GM12878 (cell line): ENCODE results near the gene GZMM. TPM values are rescaled to one million over a fixed set of nuclear protein-coding genes. Genes with fewer than 3 reads are reported as not detected.
A peak's percentile ranks its signal among the peaks of the same experiment; 100 is the strongest.

ENCODE experiments used
- ATAC-seq: fragments of 200-7000 bp; cut with Tn5 transposase; 3 replicates; pipeline ENCODE4 v1.9.1; 2020; ENCODE audit warnings: mild to moderate bottlenecking, moderate library complexity
- BruUV-seq: library from RNA; stranded (reverse); fragments of 400-500 nt; replicated peaks from 2 replicates; lab custom pipeline; 2021; lab: Mats Ljungman, UMichigan
- CTCF ChIA-PET: fragments of 300-600 bp; sonication (Branson Sonifier 250); formaldehyde crosslinking; extraction: SDS; loops from one replicate; lab custom pipeline; 2021; ENCODE audit warnings: inconsistent platforms; lab: Yijun Ruan, JAX
- POLR2A ChIA-PET: fragments of 350-600 bp; formaldehyde crosslinking; extraction: SDS; loops from one replicate; lab custom pipeline; 2021; ENCODE audit warnings: inconsistent platforms; lab: Charles Lee
- RAD21 ChIA-PET: fragments of 300-600 bp; sonication (Branson Sonifier 250); formaldehyde crosslinking; loops from one replicate; lab custom pipeline; 2023; ENCODE audit warnings: antibody characterized with exemption; ENCODE audit not compliant: unreplicated experiment; lab: Charles Lee
- SMC1A ChIA-PET: fragments of 300-600 bp; sonication (Branson Sonifier 250); formaldehyde crosslinking; loops from one replicate; lab custom pipeline; 2023; ENCODE audit not compliant: unreplicated experiment, uncharacterized antibody; lab: Charles Lee
- DNase-seq: peaks from one replicate; pipeline ENCODE4 v3.0.0-alpha.2; 2011; ENCODE audit warnings: low read depth, low spot score
- FAIRE-seq: peaks from 3 replicates; lab custom pipeline; 2011; peaks lifted over from hg19 to GRCh38; lab: Jason Lieb, UNC
- H2AFZ ChIP-seq: 2 replicates; pipeline ENCODE4 v1.6.0; 2011; ENCODE audit warnings: low read depth, low read length, control low read depth; ENCODE audit not compliant: control insufficient read depth
- H3K27ac ChIP-seq: 2 replicates; pipeline ENCODE4 v1.5.1; 2011; ENCODE audit warnings: control low read depth; ENCODE audit not compliant: control insufficient read depth, insufficient read depth
- H3K27me3 ChIP-seq, 2 experiments: replicated peaks in 1 of 2; 2 replicates each; pipeline versions ENCODE4 v1.6.0 to v1.6.1; 2011; ENCODE audit warnings: low read length in 1 of 2; ENCODE audit not compliant: control insufficient read depth in 2 of 2, insufficient read depth in 2 of 2
- H3K36me3 ChIP-seq, 2 experiments: 2 replicates each; pipeline ENCODE4 v1.5.1; 2011; ENCODE audit warnings: low read length in 1 of 2; ENCODE audit not compliant: control insufficient read depth in 2 of 2, insufficient read depth in 2 of 2
- H3K4me1 ChIP-seq: 2 replicates; pipeline ENCODE4 v1.6.1; 2011; ENCODE audit warnings: mild to moderate bottlenecking, low read length, moderate library complexity, mixed read lengths; ENCODE audit not compliant: control insufficient read depth, insufficient read depth
- H3K4me2 ChIP-seq: 2 replicates; pipeline ENCODE4 v1.6.0; 2011; ENCODE audit warnings: control low read depth; ENCODE audit not compliant: control insufficient read depth, insufficient read depth
- H3K4me3 ChIP-seq: fragments of 200-600 bp; sonication (generic); 2 replicates; pipeline ENCODE4 v1.5.1; 2016
- H3K79me2 ChIP-seq: 2 replicates; pipeline ENCODE4 v1.6.0; 2011; ENCODE audit warnings: low read length; ENCODE audit not compliant: control insufficient read depth, insufficient read depth
- H3K9ac ChIP-seq: 2 replicates; pipeline ENCODE4 v1.8.0; 2011; ENCODE audit warnings: low read length, control low read depth, mixed read lengths; ENCODE audit not compliant: control insufficient read depth, insufficient read depth
- H3K9me3 ChIP-seq: replicated peaks from 3 replicates; pipeline ENCODE4 v1.5.1; 2011; ENCODE audit warnings: mild to moderate bottlenecking, low read length; ENCODE audit not compliant: control insufficient read depth, insufficient read depth
- H4K20me1 ChIP-seq: 2 replicates; pipeline ENCODE4 v1.6.0; 2011; ENCODE audit not compliant: control insufficient read depth, insufficient read depth
- BCL3 ChIP-seq: IDR thresholded peaks from 2 replicates; pipeline ENCODE4 v1.6.1; 2011; ENCODE audit warnings: borderline replicate concordance, low read depth, mild to moderate bottlenecking, moderate library complexity, low read length; ENCODE audit not compliant: insufficient read depth, poor library complexity, severe bottlenecking
- BHLHE40 ChIP-seq, 2 experiments: fragments of 450-650 bp in 1 of 2; IDR thresholded peaks; 2 replicates each; pipeline ENCODE4 v1.6.1; 2011 to 2017; ENCODE audit warnings: low read depth in 2 of 2, borderline replicate concordance in 1 of 2, improper control_type of control experiment in 1 of 2, low read length in 1 of 2, mild to moderate bottlenecking in 1 of 2
- CBX3 ChIP-seq: fragments of 200-600 bp; sonication (generic); IDR thresholded peaks from 2 replicates; pipeline ENCODE4 v1.6.1; 2016; ENCODE audit warnings: low read depth, borderline replicate concordance
- DPF2 ChIP-seq: fragments of 450-650 bp; IDR thresholded peaks from 2 replicates; pipeline ENCODE4 v1.6.1; 2017; ENCODE audit warnings: mild to moderate bottlenecking
- LARP7 ChIP-seq: fragments of 450-650 bp; IDR thresholded peaks from 2 replicates; pipeline ENCODE4 v1.6.1; 2017; ENCODE audit warnings: mild to moderate bottlenecking
- NR2F1 ChIP-seq: fragments of 450-650 bp; conservative IDR thresholded peaks from 2 replicates; pipeline ENCODE4 v1.6.1; 2017; ENCODE audit warnings: mild to moderate bottlenecking
- WGBS: methylation state at CpG from one replicate; pipeline ENCODE4 v1.1.6; 2016; ENCODE audit warnings: low lambda C conversion rate; ENCODE audit not compliant: insufficient replicate concordance, insufficient coverage; ENCODE audit errors: missing lambda C conversion rate; 5-methylcytosine and 5-hydroxymethylcytosine counted together
- in situ Hi-C: fragments of 300-500 bp; cut with MboI; formaldehyde crosslinking; loops from 9 replicates; pipeline ENCODE4 v1.14.3; 2018; ENCODE audit warnings: mixed read lengths
- intact Hi-C: fragments of 100-400 bp; cut with micrococcal nuclease; formaldehyde crosslinking; loops from one replicate; pipeline ENCODE4 v1.14.2; 2022; ENCODE audit not compliant: unreplicated experiment
- polyA plus RNA-seq, 11 experiments: library from polyadenylated mRNA; depleted of rRNA in 4 of 11; unstranded in 6 of 11; stranded (reverse) in 5 of 11; fragments of >200 nt; fragmentation: Nextera tagmentation in 4 of 11; fragmentation: Illumina TruSeq in 1 of 11; extraction: Ambion mirVana in 4 of 11; extraction: Trizol in 1 of 11; gene quantifications; 1 replicate in 1 of 11; 2 replicates in 10 of 11; pipeline versions ENCODE4 v1.2.1 to v1.2.3, GENCODE V29; 2011 to 2016; ENCODE audit warnings: inconsistent platforms in 2 of 11, missing spikeins in 2 of 11, low read depth in 1 of 11
- total RNA-seq, 4 experiments: library from RNA; depleted of rRNA in 3 of 4; stranded (reverse); fragments of >200 nt in 3 of 4; fragmentation: Illumina TruSeq in 1 of 4; extraction: Trizol in 1 of 4; gene quantifications; 2 replicates each; pipeline versions ENCODE4 v1.2.1 to v1.2.3, GENCODE V29; 2013 to 2021

The GZMM gene
- total and polyA plus RNA-seq, 10 of the 15 experiments (the other 5 are each of a cell fraction or from before 2014, with no cell fraction given): 0.09 to 0.48 (median 0.23) TPM; not detected in 7

GRCh38 chr19:535017-535835, 8.6 kb upstream of the GZMM start:
- Histone ChIP-seq H2AFZ (no peak overlapping the region), H4K20me1 (no peaks in the 10 kb centered on the region), H3K9ac (no peak overlapping the region), H3K4me3 (no peak overlapping the region), H3K27ac (no peak overlapping the region), H3K4me1 (peaks cover 8% of the 10 kb centered on the region), H3K36me3 (peaks cover 0 to 5% of the 10 kb centered on the region in 2 experiments; a peak in 3 of 4 replicates), H3K79me2 (peaks cover 27% of the 10 kb centered on the region), H3K9me3 (no peaks in the 10 kb centered on the region), H3K27me3 (no peaks in the 10 kb centered on the region), H3K4me2 (no peak overlapping the region)
- DNase-seq: no peak
- no peak for FAIRE-seq
- ATAC-seq: no peak
- WGBS: 45% methylated on average over 16 of the region's 16 CpGs
- no TSS peak for BruUV-seq
- RAD21 ChIA-PET: no interaction called here
- SMC1A ChIA-PET: no interaction called here
- in situ Hi-C loops (no loop called here), intact Hi-C loops (no loop called here)
- TF ChIP-seq BCL3: peak; percentile 22
- TF ChIP-seq DPF2: peak; percentile 28; the same call in 1 of the 2 replicates
- peak in 1 of 2 experiments; percentile 23; a peak in 1 of 4 replicates for TF ChIP-seq BHLHE40 (IDR thresholded peaks at IDR 0.05; ENCODE audit: borderline replicate concordance in 1 of 2, low read depth in 2 of 2, low read length in 1 of 2)
- TF ChIP-seq CBX3: no peak
- TF ChIP-seq NR2F1: peak; percentile 64
- 0 out of 2 replicates have a peak, but pooled peaks have one; percentile 18 for TF ChIP-seq LARP7
- CTCF ChIA-PET: no interaction called here
- POLR2A ChIA-PET: no interaction called here
